NB4 (cell line): ENCODE results near the gene HES2.
"Not testable (repeated sequence)": the region's sequence is repeated elsewhere in the genome, so short reads cannot be mapped to it uniquely, and the experiment has no call there.

Experiments
- DNase-seq: peaks from one replicate; pipeline ENCODE4 v3.0.0; 2010; ENCODE audit warnings: low read depth
- H3K4me3 ChIP-seq: one replicate; pipeline ENCODE4 v1.5.1; 2011; ENCODE audit warnings: mild to moderate bottlenecking, low read depth, low read length, moderate library complexity
- CTCF ChIP-seq: IDR thresholded peaks from one replicate; pipeline ENCODE4 v1.5.1; 2012; ENCODE audit warnings: low read depth, low read length
- MAX ChIP-seq: IDR thresholded peaks from 2 replicates; pipeline ENCODE4 v1.6.1; 2011; ENCODE audit warnings: low read depth, low read length
- MYC ChIP-seq: IDR thresholded peaks from 2 replicates; pipeline ENCODE4 v1.6.1; 2011; ENCODE audit warnings: low read depth, low read length
- POLR2A ChIP-seq: IDR thresholded peaks from 2 replicates; pipeline ENCODE4 v1.6.1; 2011; ENCODE audit warnings: mild to moderate bottlenecking; ENCODE audit not compliant: insufficient read length; ENCODE audit errors: extremely low read depth

The HES2 gene

GRCh38 chr1:6435547-6435946, 15.8 kb upstream of the HES2 start:
- no peak for DNase-seq
- no peak overlapping the region for H3K4me3 ChIP-seq
- TF ChIP-seq POLR2A: no peak

- H3K4me3 ChIP-seq: no peak overlapping the region
- no peak for TF ChIP-seq MYC
- TF ChIP-seq MAX: no peak
- no peak for TF ChIP-seq POLR2A
- no peak for TF ChIP-seq CTCF
- DNase-seq: no peak
Measured at GRCh38 chr1:6435129-6435528, 15.4 kb upstream of the HES2 start.

GRCh38 chr1:6434186-6434585, 14.5 kb upstream of the HES2 start:
- TF ChIP-seq CTCF (no peak), MAX (no peak), MYC (no peak), POLR2A (no peak)
- no peak for DNase-seq
- no peak overlapping the region for H3K4me3 ChIP-seq

GRCh38 chr1:6431645-6432579, 12.2 kb upstream of the HES2 start:
- not testable (repeated sequence) for DNase-seq, H3K4me3 ChIP-seq

- not testable (repeated sequence) for H3K4me3 ChIP-seq, DNase-seq
Measured at GRCh38 chr1:6429660-6430411, 10.1 kb upstream of the HES2 start.

GRCh38 chr1:6428453-6428852, 8.7 kb upstream of the HES2 start:
- not testable (repeated sequence) for H3K4me3 ChIP-seq, DNase-seq

- no peak overlapping the region for H3K4me3 ChIP-seq
- no peak for TF ChIP-seq MYC
- TF ChIP-seq POLR2A: no peak
- no peak for TF ChIP-seq CTCF
- no peak for TF ChIP-seq MAX
- DNase-seq: no peak
Measured at GRCh38 chr1:6427441-6428390, 8.0 kb upstream of the HES2 start.

GRCh38 chr1:6426972-6427350, 7.2 kb upstream of the HES2 start:
- no peak for DNase-seq
- H3K4me3 ChIP-seq: no peak overlapping the region
- TF ChIP-seq MYC (no peak), CTCF (no peak), MAX (no peak), POLR2A (no peak)
